ENCODE data around the gene IL36G.

The IL36G gene

GRCh38 chr2:113027691-113028090 is 49.9 kb downstream of the IL36G start:
- no peak for FAIRE-seq
- DNase-seq (ENCODE audit: insufficient read length, low spot score), result no peak
- TF ChIP-seq PAX5 (IDR thresholded peaks at IDR 0.05; ENCODE audit: insufficient read depth, low read length, severe bottlenecking) (no peak), POLR2AphosphoS5 (IDR thresholded peaks at IDR 0.05; ENCODE audit: low read depth, low read length) (no peak), SPI1 (IDR thresholded peaks at IDR 0.05; ENCODE audit: low read depth, low read length) (no peak), TAF1 (IDR thresholded peaks at IDR 0.05; ENCODE audit: low read depth, low read length) (no peak)

DNA sequence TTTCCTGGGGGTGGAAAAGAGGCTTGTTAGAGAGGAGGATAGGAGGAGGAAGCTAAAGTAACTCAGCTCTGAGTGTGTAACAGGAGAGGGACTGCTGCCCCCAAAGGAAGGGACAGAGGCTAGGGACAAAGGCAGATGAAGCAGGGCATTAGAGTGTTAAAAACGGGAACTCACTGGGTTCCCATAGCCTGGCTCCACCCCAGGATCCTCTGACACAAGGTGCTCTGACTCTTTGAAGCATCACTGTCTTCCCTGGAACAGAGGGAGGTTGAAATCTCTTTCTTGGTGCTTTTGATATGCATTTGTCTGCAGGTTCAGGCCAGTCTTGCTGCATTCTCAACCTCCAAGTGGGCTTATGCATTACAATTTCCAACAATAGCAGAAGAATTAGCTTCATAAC is 50.3 kb downstream of the IL36G start:
- FAIRE-seq (no peak), DNase-seq (ENCODE audit: insufficient read length, low spot score) (no peak)
- TF ChIP-seq POLR2AphosphoS5 (IDR thresholded peaks at IDR 0.05; ENCODE audit: low read depth, low read length) (no peak), TAF1 (IDR thresholded peaks at IDR 0.05; ENCODE audit: low read depth, low read length) (no peak), PAX5 (IDR thresholded peaks at IDR 0.05; ENCODE audit: insufficient read depth, low read length, severe bottlenecking) (no peak), POU2F2 (IDR thresholded peaks at IDR 0.05; ENCODE audit: low read depth, low read length) (no peak), POLR2A (IDR thresholded peaks at IDR 0.05; ENCODE audit: low read depth, low read length) (no peak), SPI1 (IDR thresholded peaks at IDR 0.05; ENCODE audit: low read depth, low read length) (no peak)

DNA sequence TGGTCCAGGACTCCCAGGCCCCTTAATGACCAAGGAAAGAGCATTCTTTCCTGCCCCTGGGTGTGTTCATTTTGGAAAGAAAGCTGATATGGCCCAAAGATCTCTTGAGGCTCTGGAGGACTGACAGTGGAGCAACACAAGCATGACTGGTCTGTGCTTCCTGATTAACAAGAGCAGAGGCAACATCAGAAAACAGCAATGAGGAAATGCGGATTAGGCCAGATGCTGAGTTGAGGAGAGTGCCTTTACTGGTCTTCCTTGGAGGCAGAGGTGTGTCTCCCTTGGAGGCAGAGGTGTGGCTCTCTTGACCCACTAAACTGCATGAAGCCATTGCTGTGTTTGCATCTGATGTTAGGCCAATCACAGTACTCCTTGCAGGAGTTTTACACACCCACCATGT is 54.9 kb downstream of the IL36G start:
- TF ChIP-seq POLR2A (IDR thresholded peaks at IDR 0.05; ENCODE audit: low read depth, low read length), result no peak
- no peak for TF ChIP-seq POLR2AphosphoS5 (IDR thresholded peaks at IDR 0.05; ENCODE audit: low read depth, low read length)
- TF ChIP-seq SPI1 (IDR thresholded peaks at IDR 0.05; ENCODE audit: low read depth, low read length), result no peak
- no peak for TF ChIP-seq TAF1 (IDR thresholded peaks at IDR 0.05; ENCODE audit: low read depth, low read length)
- TF ChIP-seq POU2F2 (IDR thresholded peaks at IDR 0.05; ENCODE audit: low read depth, low read length), result no peak
- no peak for TF ChIP-seq PAX5 (IDR thresholded peaks at IDR 0.05; ENCODE audit: insufficient read depth, low read length, severe bottlenecking)
- FAIRE-seq, result no peak
- no peak for DNase-seq (ENCODE audit: insufficient read length, low spot score)

- no peak for FAIRE-seq
- DNase-seq (ENCODE audit: insufficient read length, low spot score), result no peak
- TF ChIP-seq POU2F2 (IDR thresholded peaks at IDR 0.05; ENCODE audit: low read depth, low read length), result no peak
- TF ChIP-seq SPI1 (IDR thresholded peaks at IDR 0.05; ENCODE audit: low read depth, low read length), result no peak
- TF ChIP-seq POLR2AphosphoS5 (IDR thresholded peaks at IDR 0.05; ENCODE audit: low read depth, low read length), result no peak
Measured at GRCh38 chr2:113034016-113034415, 56.2 kb downstream of the IL36G start.
